SK-N-SH (cell line): ENCODE data around the gene AKAP12. TPM values are rescaled to one million over a fixed set of nuclear protein-coding genes. Genes with fewer than 3 reads are reported as not detected.

Experiments used
- CTCF ChIA-PET: fragments of 300-600, 350-600 bp; formaldehyde crosslinking; extraction: SDS; loops from one replicate; lab custom pipeline; 2021; lab: Yijun Ruan, JAX
- POLR2A ChIA-PET: fragments of 350-600 bp; sonication (Branson Sonifier 250); formaldehyde crosslinking; extraction: SDS; loops from one replicate; lab custom pipeline; 2020; ENCODE audit warnings: antibody characterized with exemption, inconsistent platforms; lab: Yijun Ruan, JAX
- DNase-seq: peaks from one replicate; pipeline ENCODE4 v3.0.0; 2012
- H2AFZ ChIP-seq: fragments of 200-600 bp; sonication (generic); 2 replicates; pipeline ENCODE4 v1.8.1; 2016; ENCODE audit warnings: antibody characterized with exemption, mild to moderate bottlenecking, low read depth
- H3F3A ChIP-seq: fragments of 200-600 bp; sonication (generic); replicated peaks from 2 replicates; pipeline ENCODE3; 2016; ENCODE audit warnings: antibody characterized with exemption, mild to moderate bottlenecking; ENCODE audit not compliant: insufficient read depth
- H3K27ac ChIP-seq, 2 experiments: fragments of 200-500 bp in 1 of 2; fragments of 200-600 bp in 1 of 2; sonication (Bioruptor generic) in 1 of 2; sonication (generic), shearing (Covaris generic) in 1 of 2; 2 replicates each; pipeline versions ENCODE4 v1.5.1 to v1.6.1; 2014 to 2016; ENCODE audit warnings: low read depth in 2 of 2, inconsistent platforms in 1 of 2, low read length in 1 of 2, mild to moderate bottlenecking in 1 of 2, mixed read lengths in 1 of 2
- H3K27me3 ChIP-seq: fragments of 200-600 bp; sonication (generic), shearing (Covaris generic); 2 replicates; pipeline ENCODE4 v1.6.1; 2016; ENCODE audit warnings: mixed run types; ENCODE audit not compliant: insufficient read depth
- H3K36me3 ChIP-seq, 2 experiments: fragments of 200-500 bp in 1 of 2; fragments of 200-600 bp in 1 of 2; sonication (Bioruptor generic) in 1 of 2; sonication (generic) in 1 of 2; replicated peaks in 1 of 2; 2 replicates each; pipeline versions ENCODE3 to v1.5.1; 2014 to 2016; ENCODE audit warnings: low read length in 1 of 2, mild to moderate bottlenecking in 1 of 2; ENCODE audit not compliant: insufficient read depth in 2 of 2, control insufficient read depth in 1 of 2
- H3K4me1 ChIP-seq, 2 experiments: fragments of 200-500 bp in 1 of 2; fragments of 200-600 bp in 1 of 2; sonication (Bioruptor generic) in 1 of 2; sonication (generic), shearing (Covaris generic) in 1 of 2; 2 replicates each; pipeline versions ENCODE4 v1.5.1 to v1.6.1; 2014 to 2016; ENCODE audit warnings: low read depth in 1 of 2, low read length in 1 of 2, mixed run types in 1 of 2; ENCODE audit not compliant: insufficient read depth in 2 of 2, control insufficient read depth in 1 of 2
- H3K4me2 ChIP-seq: fragments of 200-600 bp; sonication (generic), shearing (Covaris generic); 2 replicates; pipeline ENCODE4 v1.6.1; 2017; ENCODE audit warnings: mixed run types
- H3K4me3 ChIP-seq, 2 experiments: fragments of 200-500 bp in 1 of 2; fragments of 200-600 bp in 1 of 2; sonication (Bioruptor generic) in 1 of 2; sonication (generic), shearing (Covaris generic) in 1 of 2; 2 replicates each; pipeline versions ENCODE4 v1.5.1 to v1.8.1; 2014 to 2016; ENCODE audit warnings: low read depth in 2 of 2, inconsistent platforms in 1 of 2, low read length in 1 of 2, mild to moderate bottlenecking in 1 of 2, mixed read lengths in 1 of 2, moderate library complexity in 1 of 2
- H3K79me2 ChIP-seq: fragments of 200-600 bp; sonication (generic); 2 replicates; pipeline ENCODE4 v1.8.1; 2017; ENCODE audit warnings: mild to moderate bottlenecking; ENCODE audit not compliant: insufficient read depth
- H3K9ac ChIP-seq: fragments of 200-600 bp; sonication (generic); 2 replicates; pipeline ENCODE4 v1.6.1; 2017; ENCODE audit warnings: mixed run types
- H3K9me2 ChIP-seq: fragments of 200-600 bp; sonication (generic); 2 replicates; pipeline ENCODE4 v1.6.1; 2017; ENCODE audit warnings: mixed run types
- H3K9me3 ChIP-seq: fragments of 200-600 bp; sonication (generic); 2 replicates; pipeline ENCODE4 v1.6.1; 2017; ENCODE audit warnings: mixed run types, mild to moderate bottlenecking, moderate library complexity
- H4K20me1 ChIP-seq: fragments of 200-600 bp; sonication (generic); 2 replicates; pipeline ENCODE4 v1.6.1; 2017; ENCODE audit warnings: mild to moderate bottlenecking, mixed run types; ENCODE audit not compliant: insufficient read depth
- ELF1 ChIP-seq: IDR thresholded peaks from 2 replicates; pipeline ENCODE4 v1.4.0; 2012
- FOSL2 ChIP-seq: IDR thresholded peaks from 2 replicates; pipeline ENCODE4 v1.4.0; 2012; ENCODE audit warnings: low read depth, mild to moderate bottlenecking, moderate library complexity, borderline replicate concordance
- MXI1 ChIP-seq: IDR thresholded peaks from 2 replicates; pipeline ENCODE4 v1.6.1; 2012; ENCODE audit warnings: mild to moderate bottlenecking, low read depth, low read length, improper control_type of control experiment
- NRF1 ChIP-seq: IDR thresholded peaks from 2 replicates; pipeline ENCODE4 v1.6.1; 2012; ENCODE audit warnings: low read depth, mild to moderate bottlenecking, low read length
- PBX3 ChIP-seq: IDR thresholded peaks from 2 replicates; pipeline ENCODE4; 2012
- RAD21 ChIP-seq: IDR thresholded peaks from 2 replicates; pipeline ENCODE4 v1.6.1; 2012; ENCODE audit warnings: mild to moderate bottlenecking, low read length
- RCOR1 ChIP-seq: fragments of 150-350 bp; IDR thresholded peaks from 2 replicates; pipeline ENCODE4 v1.6.1; 2017; ENCODE audit warnings: antibody characterized with exemption, low read length
- RFX5 ChIP-seq: IDR thresholded peaks from 2 replicates; pipeline ENCODE4 v1.6.1; 2012; ENCODE audit warnings: mild to moderate bottlenecking, improper control_type of control experiment, low read length
- RXRA ChIP-seq: IDR thresholded peaks from 2 replicates; pipeline ENCODE4 v1.4.0; 2012; ENCODE audit warnings: low read depth, mild to moderate bottlenecking, borderline replicate concordance
- SIN3A ChIP-seq: IDR thresholded peaks from 2 replicates; pipeline ENCODE4 v1.6.1; 2012; ENCODE audit warnings: low read depth, mild to moderate bottlenecking, low read length, moderate library complexity, borderline replicate concordance
- SMC3 ChIP-seq: IDR thresholded peaks from 2 replicates; pipeline ENCODE4 v1.6.1; 2012; ENCODE audit warnings: low read depth, low read length, improper control_type of control experiment
- TAF1 ChIP-seq: IDR thresholded peaks from 2 replicates; pipeline ENCODE4 v1.6.1; 2012; ENCODE audit warnings: low read depth, mild to moderate bottlenecking, low read length, moderate library complexity, borderline replicate concordance
- TCF12 ChIP-seq: IDR thresholded peaks from 2 replicates; pipeline ENCODE4 v1.4.0; 2012
- WGBS: methylation state at CpG from one replicate; pipeline ENCODE4 v1.1.6; 2017; ENCODE audit warnings: low lambda C conversion rate; 5-methylcytosine and 5-hydroxymethylcytosine counted together
- polyA plus RNA-seq, 3 experiments: library from polyadenylated mRNA; depleted of rRNA; stranded (reverse); fragments of >200 nt; gene quantifications; 2 replicates each; pipeline ENCODE4 v1.2.3, GENCODE V29; 2012
- TF ChIP-seq, protein P1 (sequence below): IDR thresholded peaks from 2 replicates; pipeline ENCODE4 v1.6.1; 2012; ENCODE audit warnings: mild to moderate bottlenecking, low read depth, low read length, moderate library complexity
- TF ChIP-seq, protein P2 (sequence below): fragments of 150-350 bp; IDR thresholded peaks from 2 replicates; pipeline ENCODE4 v1.6.1; 2017; ENCODE audit warnings: antibody characterized with exemption, low read length, low read depth, borderline replicate concordance
- TF ChIP-seq, protein P3 (sequence below): fragments of 150-350 bp; IDR thresholded peaks from 2 replicates; pipeline ENCODE4 v1.6.1; 2016; ENCODE audit warnings: mild to moderate bottlenecking, low read depth, low read length

AKAP12 gene
- polyA plus RNA-seq, 1 of the 3 experiments (the other 2 are of a cell fraction), result 46.5 TPM

DNA sequence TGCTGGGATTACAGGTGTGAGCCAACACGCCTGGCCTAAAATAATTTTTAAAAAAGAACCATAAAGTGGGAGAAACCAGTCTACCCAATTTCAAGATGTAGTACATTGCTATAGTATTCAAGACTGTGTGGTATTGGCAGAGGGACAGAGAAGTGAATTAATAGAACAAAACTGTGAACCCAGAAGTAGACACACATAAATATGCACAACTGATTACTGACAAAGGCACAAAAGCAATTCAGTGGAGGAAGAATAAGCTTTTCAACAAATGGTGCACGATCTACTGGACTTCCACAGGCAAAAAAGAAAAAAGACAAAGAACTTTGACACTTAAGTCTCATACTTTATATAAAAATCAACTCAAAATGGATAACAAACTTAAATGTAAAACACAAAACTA, 136.1 kb downstream of the AKAP12 start:
- H3K79me2 ChIP-seq, result peaks cover 66% of the 10 kb centered on the region
- peaks cover 18% of the 10 kb centered on the region for H3F3A ChIP-seq
- H3K27ac ChIP-seq, result no peak overlapping the region
- TF ChIP-seq ELF1 (no peak), RXRA (no peak), MXI1 (no peak)
- H3K4me3 ChIP-seq, result no peak overlapping the region
- ChIA-PET POLR2A (no interaction called here), CTCF (interaction anchor here (0.7 to 1.8 kb wide), 4 partner anchors 13 to 484 kb away, joined by 3 to 7 read pairs (median 3); no protein-coding TSS in a partner anchor)
- no peaks in the 10 kb centered on the region for H3K27me3 ChIP-seq
- no peaks in the 10 kb centered on the region for H3K9me2 ChIP-seq
- no peak for DNase-seq
- H2AFZ ChIP-seq, result no peak overlapping the region
- peaks cover 6 to 8% of the 10 kb centered on the region in 2 experiments for H3K36me3 ChIP-seq
- H3K9ac ChIP-seq, result no peak overlapping the region
- no peak overlapping the region for H3K4me2 ChIP-seq
- no peaks in the 10 kb centered on the region for H4K20me1 ChIP-seq
- peaks cover 0 to 14% of the 10 kb centered on the region in 2 experiments; a peak in 2 of 4 replicates for H3K4me1 ChIP-seq
- no peaks in the 10 kb centered on the region for H3K9me3 ChIP-seq
- WGBS, result 82% methylated on average over 2 of the region's 2 CpGs

DNA sequence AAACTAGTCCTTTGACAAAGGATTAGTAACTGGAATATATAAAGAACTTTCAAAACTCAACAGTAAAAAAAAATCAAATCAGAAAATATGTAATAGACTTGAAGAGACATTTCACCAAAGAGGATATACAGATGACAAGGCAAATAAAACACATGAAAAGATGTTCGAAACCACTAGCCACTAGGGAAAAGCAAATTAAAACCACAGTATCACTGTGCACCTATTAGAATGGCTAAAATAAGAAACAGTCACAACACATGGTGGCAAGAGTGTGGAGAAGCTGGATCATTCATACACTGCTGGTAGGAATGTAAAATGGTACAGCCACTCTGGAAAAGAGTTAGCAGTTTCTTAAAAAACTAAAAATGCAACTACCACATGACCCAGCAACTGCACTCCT, 136.7 kb downstream of the AKAP12 start:
- Histone ChIP-seq H3F3A (peaks cover 18% of the 10 kb centered on the region), H3K9me3 (no peaks in the 10 kb centered on the region), H3K79me2 (peaks cover 70% of the 10 kb centered on the region), H4K20me1 (no peaks in the 10 kb centered on the region), H2AFZ (no peak overlapping the region), H3K36me3 (peaks cover 3 to 5% of the 10 kb centered on the region in 2 experiments), H3K4me2 (no peak overlapping the region), H3K4me3 (no peak overlapping the region), H3K4me1 (peaks cover 0 to 14% of the 10 kb centered on the region in 2 experiments; a peak in 2 of 4 replicates), H3K9me2 (no peaks in the 10 kb centered on the region), H3K27me3 (no peaks in the 10 kb centered on the region), H3K9ac (no peak overlapping the region), H3K27ac (no peak overlapping the region)
- DNase-seq, result no peak
- WGBS, result 96% methylated on average over 1 of the region's 1 CpG
- CTCF ChIA-PET, result interaction anchor here (0.9 to 1.8 kb wide), 4 partner anchors 13 to 484 kb away, joined by 3 to 7 read pairs (median 4); no protein-coding TSS in a partner anchor
- POLR2A ChIA-PET, result no interaction called here
- TF ChIP-seq RFX5 (no peak), PBX3 (no peak), TCF12 (no peak)

GRCh38 chr6:151377095-151377494, 137.3 kb downstream of the AKAP12 start:
- peaks cover 18% of the 10 kb centered on the region for H3F3A ChIP-seq
- CTCF ChIA-PET, result interaction anchor here (0.9 kb wide), 1 partner anchor 53 kb away, joined by 5 read pairs; no protein-coding TSS in a partner anchor
- H3K36me3 ChIP-seq, result peaks cover 0 to under 1% of the 10 kb centered on the region in 2 experiments
- no peaks in the 10 kb centered on the region for H3K9me3 ChIP-seq
- no peaks in the 10 kb centered on the region for H3K9me2 ChIP-seq
- H3K79me2 ChIP-seq, result peaks cover 76% of the 10 kb centered on the region
- no peak overlapping the region for H3K4me3 ChIP-seq
- POLR2A ChIA-PET, result no interaction called here
- no peak overlapping the region for H3K27ac ChIP-seq
- H3K27me3 ChIP-seq, result no peaks in the 10 kb centered on the region
- WGBS, result 64% methylated on average over 3 of the region's 3 CpGs
- no peak overlapping the region for H2AFZ ChIP-seq
- peaks cover 0 to 14% of the 10 kb centered on the region in 2 experiments; a peak in 2 of 4 replicates for H3K4me1 ChIP-seq
- H4K20me1 ChIP-seq, result no peaks in the 10 kb centered on the region
- no peak for DNase-seq
- H3K4me2 ChIP-seq, result no peak overlapping the region
- no peak overlapping the region for H3K9ac ChIP-seq
- TF ChIP-seq TAF1 (no peak), SMC3 (no peak), RCOR1 (no peak), SIN3A (no peak), MXI1 (no peak), FOSL2 (no peak), NRF1 (no peak), TCF12 (no peak), RAD21 (no peak)
- TF ChIP-seq, protein P1, sequence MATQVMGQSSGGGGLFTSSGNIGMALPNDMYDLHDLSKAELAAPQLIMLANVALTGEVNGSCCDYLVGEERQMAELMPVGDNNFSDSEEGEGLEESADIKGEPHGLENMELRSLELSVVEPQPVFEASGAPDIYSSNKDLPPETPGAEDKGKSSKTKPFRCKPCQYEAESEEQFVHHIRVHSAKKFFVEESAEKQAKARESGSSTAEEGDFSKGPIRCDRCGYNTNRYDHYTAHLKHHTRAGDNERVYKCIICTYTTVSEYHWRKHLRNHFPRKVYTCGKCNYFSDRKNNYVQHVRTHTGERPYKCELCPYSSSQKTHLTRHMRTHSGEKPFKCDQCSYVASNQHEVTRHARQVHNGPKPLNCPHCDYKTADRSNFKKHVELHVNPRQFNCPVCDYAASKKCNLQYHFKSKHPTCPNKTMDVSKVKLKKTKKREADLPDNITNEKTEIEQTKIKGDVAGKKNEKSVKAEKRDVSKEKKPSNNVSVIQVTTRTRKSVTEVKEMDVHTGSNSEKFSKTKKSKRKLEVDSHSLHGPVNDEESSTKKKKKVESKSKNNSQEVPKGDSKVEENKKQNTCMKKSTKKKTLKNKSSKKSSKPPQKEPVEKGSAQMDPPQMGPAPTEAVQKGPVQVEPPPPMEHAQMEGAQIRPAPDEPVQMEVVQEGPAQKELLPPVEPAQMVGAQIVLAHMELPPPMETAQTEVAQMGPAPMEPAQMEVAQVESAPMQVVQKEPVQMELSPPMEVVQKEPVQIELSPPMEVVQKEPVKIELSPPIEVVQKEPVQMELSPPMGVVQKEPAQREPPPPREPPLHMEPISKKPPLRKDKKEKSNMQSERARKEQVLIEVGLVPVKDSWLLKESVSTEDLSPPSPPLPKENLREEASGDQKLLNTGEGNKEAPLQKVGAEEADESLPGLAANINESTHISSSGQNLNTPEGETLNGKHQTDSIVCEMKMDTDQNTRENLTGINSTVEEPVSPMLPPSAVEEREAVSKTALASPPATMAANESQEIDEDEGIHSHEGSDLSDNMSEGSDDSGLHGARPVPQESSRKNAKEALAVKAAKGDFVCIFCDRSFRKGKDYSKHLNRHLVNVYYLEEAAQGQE, result no peak
- TF ChIP-seq, protein P2, sequence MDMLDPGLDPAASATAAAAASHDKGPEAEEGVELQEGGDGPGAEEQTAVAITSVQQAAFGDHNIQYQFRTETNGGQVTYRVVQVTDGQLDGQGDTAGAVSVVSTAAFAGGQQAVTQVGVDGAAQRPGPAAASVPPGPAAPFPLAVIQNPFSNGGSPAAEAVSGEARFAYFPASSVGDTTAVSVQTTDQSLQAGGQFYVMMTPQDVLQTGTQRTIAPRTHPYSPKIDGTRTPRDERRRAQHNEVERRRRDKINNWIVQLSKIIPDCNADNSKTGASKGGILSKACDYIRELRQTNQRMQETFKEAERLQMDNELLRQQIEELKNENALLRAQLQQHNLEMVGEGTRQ, result no peak
- TF ChIP-seq, protein P3, sequence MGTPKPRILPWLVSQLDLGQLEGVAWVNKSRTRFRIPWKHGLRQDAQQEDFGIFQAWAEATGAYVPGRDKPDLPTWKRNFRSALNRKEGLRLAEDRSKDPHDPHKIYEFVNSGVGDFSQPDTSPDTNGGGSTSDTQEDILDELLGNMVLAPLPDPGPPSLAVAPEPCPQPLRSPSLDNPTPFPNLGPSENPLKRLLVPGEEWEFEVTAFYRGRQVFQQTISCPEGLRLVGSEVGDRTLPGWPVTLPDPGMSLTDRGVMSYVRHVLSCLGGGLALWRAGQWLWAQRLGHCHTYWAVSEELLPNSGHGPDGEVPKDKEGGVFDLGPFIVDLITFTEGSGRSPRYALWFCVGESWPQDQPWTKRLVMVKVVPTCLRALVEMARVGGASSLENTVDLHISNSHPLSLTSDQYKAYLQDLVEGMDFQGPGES, result no peak
